Kidney (tissue), 14 donors: ENCODE results near the gene AFF3. TPM values are rescaled to one million over a fixed set of nuclear protein-coding genes. Genes with fewer than 3 reads are reported as not detected.

Source experiments
- DNase-seq, 5 donors: peaks; one replicate each; pipeline ENCODE4 v3.0.0-alpha.2; 2013 to 2020
- FAIRE-seq: peaks from 2 replicates; lab custom pipeline; 2012; peaks lifted over from hg19 to GRCh38; lab: Jason Lieb, UNC
- H3K27ac ChIP-seq, 2 donors: one replicate each; pipeline ENCODE4 v1.7.0; 2013; ENCODE audit warnings: low read depth in 2 of 2, low read length in 2 of 2, inconsistent platforms in 1 of 2
- H3K27me3 ChIP-seq: one replicate; pipeline ENCODE4 v1.7.1; 2013; ENCODE audit warnings: low read length, inconsistent platforms; ENCODE audit not compliant: control insufficient read depth, insufficient read depth
- H3K36me3 ChIP-seq, 3 donors: one replicate each; pipeline versions ENCODE4 v1.7.0 to v1.7.1; 2013; ENCODE audit warnings: low read length in 3 of 3, control low read depth in 1 of 3, inconsistent platforms in 1 of 3; ENCODE audit not compliant: insufficient read depth in 3 of 3, control insufficient read depth in 2 of 3
- H3K4me1 ChIP-seq, 3 donors: one replicate each; pipeline versions ENCODE4 v1.7.0 to v1.7.1; 2013; ENCODE audit warnings: low read length in 3 of 3, inconsistent platforms in 1 of 3, low read depth in 1 of 3; ENCODE audit not compliant: control insufficient read depth in 2 of 3, insufficient read depth in 2 of 3
- H3K4me3 ChIP-seq, 3 donors: one replicate each; pipeline versions ENCODE4 v1.7.0 to v1.8.1; 2013; ENCODE audit warnings: low read length in 3 of 3, control low read depth in 1 of 3, inconsistent platforms in 1 of 3
- H3K9ac ChIP-seq, 3 donors: one replicate each; pipeline versions ENCODE4 v1.7.0 to v1.7.1; 2013; ENCODE audit warnings: low read length in 3 of 3, control low read depth in 1 of 3, inconsistent platforms in 1 of 3
- H3K9me3 ChIP-seq, 3 donors: one replicate each; pipeline versions ENCODE4 v1.7.0 to v1.7.1; 2013; ENCODE audit warnings: low read length in 3 of 3, control low read depth in 1 of 3, inconsistent platforms in 1 of 3; ENCODE audit not compliant: control insufficient read depth in 2 of 3, insufficient read depth in 1 of 3
- CTCF ChIP-seq: IDR thresholded peaks from 3 replicates; pipeline ENCODE4 v1.5.1; 2012; ENCODE audit warnings: mild to moderate bottlenecking, moderate library complexity, borderline replicate concordance; ENCODE audit not compliant: insufficient read depth; ENCODE audit errors: extremely low read depth
- intact Hi-C: fragments of 100-400 bp; cut with DNase I; formaldehyde crosslinking; loops from one replicate; pipeline ENCODE4 v1.11.1; 2022
- polyA plus RNA-seq: library from polyadenylated mRNA; stranded (reverse); fragments of 350-450 nt; fragmentation: Illumina TruSeq; extraction: RNeasy Lipid Tissue Mini Kit (QIAGEN cat#74804); gene quantifications from one replicate; pipeline ENCODE4 v1.2.3, GENCODE V29; 2014; ENCODE audit warnings: low read depth, low replicate concordance; ENCODE audit not compliant: insufficient read depth
- total RNA-seq: library from RNA; stranded (reverse); fragmentation: NEBNext Ultra II Directional; extraction: Animal tissue kit (Norgen Biotek cat#: 25700); gene quantifications from one replicate; pipeline ENCODE4 v1.2.1, GENCODE V29; 2021
- donor health status: control.
- donor health status: control.
- donor health status: control.
- donor health status: control.
- donor health status: control.
- donor health status: DM: yes; HTN: yes; CAD: no.
- donor health status: Normal renal cell carcinoma (clear cell type).

The AFF3 gene
- total and polyA plus RNA-seq, 2 donors from 2014 or later = 0.65 to 11.0 TPM

- DNase-seq (peak in 2 of 5 donors; percentile 55 to 59), FAIRE-seq (peak; percentile 86)
- intact Hi-C loops = no loop called here
- no peaks in the 10 kb centered on the region for H3K9me3 ChIP-seq
- TF ChIP-seq CTCF = no peak
- no peaks in the 10 kb centered on the region for H3K27me3 ChIP-seq
- H3K36me3 ChIP-seq = no peaks in the 10 kb centered on the region
- no peak overlapping the region for H3K9ac ChIP-seq
- no peak overlapping the region for H3K27ac ChIP-seq
- peak overlapping the region in 1 of 3 donors; percentile 24 for H3K4me3 ChIP-seq
- H3K4me1 ChIP-seq = peaks cover 3 to 16% (median 12%) of the 10 kb centered on the region in 3 donors
Observed at GRCh38 chr2:99850084-99850710, 292.2 kb downstream of the AFF3 start.

- Histone ChIP-seq H3K9me3 (no peaks in the 10 kb centered on the region), H3K4me3 (no peak overlapping the region), H3K9ac (no peak overlapping the region), H3K36me3 (no peaks in the 10 kb centered on the region), H3K4me1 (peaks cover under 1 to 13% (median 11%) of the 10 kb centered on the region in 3 donors), H3K27me3 (no peaks in the 10 kb centered on the region), H3K27ac (no peak overlapping the region)
- intact Hi-C loops = no loop called here
- no peak for DNase-seq
- no peak for FAIRE-seq
- no peak for TF ChIP-seq CTCF
Observed at GRCh38 chr2:99846462-99847107, 295.8 kb downstream of the AFF3 start.

- intact Hi-C loops = no loop called here
- H3K27me3 ChIP-seq = no peaks in the 10 kb centered on the region
- FAIRE-seq = no peak
Observed at GRCh38 chr2:99845296-99845695, 297.1 kb downstream of the AFF3 start.

More at GRCh38 chr2:99845296-99845695, 297.1 kb downstream of the AFF3 start:
- no peak for DNase-seq
- peaks cover 0 to 6% (median 4%) of the 10 kb centered on the region in 3 donors for H3K4me1 ChIP-seq
- TF ChIP-seq CTCF = no peak
- no peak overlapping the region for H3K4me3 ChIP-seq
- no peak overlapping the region for H3K27ac ChIP-seq
- no peaks in the 10 kb centered on the region for H3K36me3 ChIP-seq
- H3K9me3 ChIP-seq = no peaks in the 10 kb centered on the region
- H3K9ac ChIP-seq = no peak overlapping the region
